ENCODE results near the gene APP.

GRCh38 chr21:26100573-26100972, 70.0 kb downstream of the APP start:
- TF ChIP-seq POLR2A (IDR thresholded peaks at IDR 0.05; ENCODE audit: low read depth, low read length) (no peak), POLR2AphosphoS5 (IDR thresholded peaks at IDR 0.05; ENCODE audit: low read depth, low read length) (no peak), TAF1 (IDR thresholded peaks at IDR 0.05; ENCODE audit: low read depth, low read length) (no peak), PAX5 (IDR thresholded peaks at IDR 0.05; ENCODE audit: insufficient read depth, low read length, severe bottlenecking) (no peak)

Measured in GM12891 (cell line).